ENCODE measurements around the gene CFAP97.

GRCh38 chr4:185210102-185210981 is 6.5 kb upstream of the CFAP97 start:
- TF ChIP-seq FOXP1 (CRISPR knock-in tag; IDR thresholded peaks at IDR 0.05): no peak
- no peak for TF ChIP-seq MAX (CRISPR knock-in tag; IDR thresholded peaks at IDR 0.05)
- no peak for TF ChIP-seq EP300 (IDR thresholded peaks at IDR 0.05; ENCODE audit: low read length)
- TF ChIP-seq CTCF (IDR thresholded peaks at IDR 0.05 in 2 of 3, conservative IDR thresholded peaks at IDR 0.05 in 1 of 3; ENCODE audit: insufficient read depth in 2 of 3, low read depth in 1 of 3, low read length in 3 of 3): no peak
- no peak for TF ChIP-seq SPI1 (IDR thresholded peaks at IDR 0.05; ENCODE audit: borderline replicate concordance, low read depth, low read length)
- TF ChIP-seq, protein P1, sequence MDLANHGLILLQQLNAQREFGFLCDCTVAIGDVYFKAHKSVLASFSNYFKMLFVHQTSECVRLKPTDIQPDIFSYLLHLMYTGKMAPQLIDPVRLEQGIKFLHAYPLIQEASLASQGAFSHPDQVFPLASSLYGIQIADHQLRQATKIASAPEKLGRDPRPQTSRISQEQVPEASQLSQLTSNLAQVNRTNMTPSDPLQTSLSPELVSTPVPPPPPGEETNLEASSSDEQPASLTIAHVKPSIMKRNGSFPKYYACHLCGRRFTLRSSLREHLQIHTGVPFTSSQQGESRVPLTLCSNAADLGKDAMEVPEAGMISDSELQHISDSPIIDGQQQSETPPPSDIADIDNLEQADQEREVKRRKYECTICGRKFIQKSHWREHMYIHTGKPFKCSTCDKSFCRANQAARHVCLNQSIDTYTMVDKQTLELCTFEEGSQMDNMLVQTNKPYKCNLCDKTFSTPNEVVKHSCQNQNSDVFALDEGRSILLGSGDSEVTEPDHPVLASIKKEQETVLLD (IDR thresholded peaks at IDR 0.05): no peak
- no peak for TF ChIP-seq ZNF12 (CRISPR knock-in tag; IDR thresholded peaks at IDR 0.05)
- TF ChIP-seq RFX5 (IDR thresholded peaks at IDR 0.05; ENCODE audit: low read depth, low read length): no peak
- no peak for TF ChIP-seq FOSL1 (tag; conservative IDR thresholded peaks at IDR 0.05)
- TF ChIP-seq ZNF398 (CRISPR knock-in tag; IDR thresholded peaks at IDR 0.05): no peak
- no peak for TF ChIP-seq ZBTB8A (IDR thresholded peaks at IDR 0.05; ENCODE audit: partially characterized antibody)
